OCI-LY3 (cell line): Measurements from ENCODE around the gene STARD9.

Source experiments
- H2AFZ ChIP-seq: fragments of 200-600, 300-600 bp; shearing (Covaris generic); 2 replicates; pipeline ENCODE4 v1.6.0; 2014; ENCODE audit warnings: antibody characterized with exemption, low read depth, low read length
- H3K27ac ChIP-seq: fragments of 200-600, 300-600 bp; sonication (generic); 2 replicates; pipeline ENCODE4 v1.5.1; 2014; ENCODE audit warnings: mild to moderate bottlenecking, low read length, moderate library complexity, mixed read lengths
- H3K27me3 ChIP-seq: fragments of 200-600, 300-600 bp; sonication (generic); 2 replicates; pipeline ENCODE4 v1.6.1; 2014; ENCODE audit warnings: low read depth, low read length, mixed read lengths
- H3K36me3 ChIP-seq: fragments of 200-600, 300-600 bp; sonication (generic); replicated peaks from 2 replicates; pipeline ENCODE3; 2014; ENCODE audit warnings: low read depth, low read length, mixed read lengths
- H3K4me1 ChIP-seq: fragments of 300-600, 200-600 bp; sonication (generic); 2 replicates; pipeline ENCODE4 v1.6.1; 2014; ENCODE audit warnings: low read length, mixed read lengths
- H3K4me2 ChIP-seq: fragments of 200-600, 300-600 bp; sonication (generic); 2 replicates; pipeline ENCODE4 v1.6.1; 2014; ENCODE audit warnings: low read length, mixed read lengths
- H3K4me3 ChIP-seq: fragments of 300-600, 200-600 bp; sonication (generic); 2 replicates; pipeline ENCODE4 v1.5.1; 2014; ENCODE audit warnings: antibody characterized with exemption, mild to moderate bottlenecking, low read length, moderate library complexity
- H3K79me2 ChIP-seq: fragments of 300-600, 200-600 bp; shearing (Covaris generic); 2 replicates; pipeline ENCODE4 v1.6.1; 2014; ENCODE audit warnings: mild to moderate bottlenecking, low read length, mixed read lengths
- H3K9ac ChIP-seq: fragments of 300-600, 200-600 bp; shearing (Covaris generic); 2 replicates; pipeline ENCODE4 v1.6.0; 2014; ENCODE audit warnings: mild to moderate bottlenecking, low read length, moderate library complexity
- H3K9me3 ChIP-seq: fragments of 200-600, 300-600 bp; shearing (Covaris generic); 2 replicates; pipeline ENCODE4 v1.6.1; 2014; ENCODE audit warnings: low read length, mixed read lengths; ENCODE audit not compliant: insufficient read depth
- H4K20me1 ChIP-seq: fragments of 200-600, 300-600 bp; sonication (generic); 2 replicates; pipeline ENCODE4 v1.6.1; 2016; ENCODE audit warnings: low read length, mixed read lengths; ENCODE audit not compliant: insufficient read depth
- EZH2phosphoT487 ChIP-seq: fragments of 200-600 bp; shearing (Covaris generic); IDR thresholded peaks from 2 replicates; pipeline ENCODE4 v1.6.1; 2018; ENCODE audit warnings: antibody characterized with exemption, mixed run types, low read depth
- TF ChIP-seq, protein P1 (sequence below): fragments of 200-600, 300-600 bp; sonication (generic); IDR thresholded peaks from 2 replicates; pipeline ENCODE4 v1.5.1; 2014; ENCODE audit warnings: antibody characterized with exemption, low read length, low read depth

The STARD9 gene

DNA sequence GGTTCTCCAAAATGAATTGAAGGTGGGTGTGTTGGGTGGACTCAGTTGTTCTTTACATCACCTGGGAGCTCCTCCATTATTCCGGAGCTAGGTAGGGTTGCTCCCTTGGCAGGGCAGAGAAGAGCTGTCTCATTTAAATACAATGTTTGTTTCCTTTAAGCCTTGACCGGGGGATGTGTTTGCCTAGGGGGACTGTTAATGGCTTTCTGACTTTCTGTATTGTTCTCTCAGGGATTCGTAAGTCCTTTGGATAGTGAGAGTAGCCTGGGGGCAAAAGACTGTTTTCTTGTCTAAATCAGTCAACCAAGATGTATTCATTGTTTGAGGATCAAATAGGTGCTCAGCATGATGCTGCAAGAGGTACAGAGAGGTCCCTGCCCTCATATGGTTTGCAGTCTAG, 90.4 kb downstream of the STARD9 start:
- TF ChIP-seq, protein P1, sequence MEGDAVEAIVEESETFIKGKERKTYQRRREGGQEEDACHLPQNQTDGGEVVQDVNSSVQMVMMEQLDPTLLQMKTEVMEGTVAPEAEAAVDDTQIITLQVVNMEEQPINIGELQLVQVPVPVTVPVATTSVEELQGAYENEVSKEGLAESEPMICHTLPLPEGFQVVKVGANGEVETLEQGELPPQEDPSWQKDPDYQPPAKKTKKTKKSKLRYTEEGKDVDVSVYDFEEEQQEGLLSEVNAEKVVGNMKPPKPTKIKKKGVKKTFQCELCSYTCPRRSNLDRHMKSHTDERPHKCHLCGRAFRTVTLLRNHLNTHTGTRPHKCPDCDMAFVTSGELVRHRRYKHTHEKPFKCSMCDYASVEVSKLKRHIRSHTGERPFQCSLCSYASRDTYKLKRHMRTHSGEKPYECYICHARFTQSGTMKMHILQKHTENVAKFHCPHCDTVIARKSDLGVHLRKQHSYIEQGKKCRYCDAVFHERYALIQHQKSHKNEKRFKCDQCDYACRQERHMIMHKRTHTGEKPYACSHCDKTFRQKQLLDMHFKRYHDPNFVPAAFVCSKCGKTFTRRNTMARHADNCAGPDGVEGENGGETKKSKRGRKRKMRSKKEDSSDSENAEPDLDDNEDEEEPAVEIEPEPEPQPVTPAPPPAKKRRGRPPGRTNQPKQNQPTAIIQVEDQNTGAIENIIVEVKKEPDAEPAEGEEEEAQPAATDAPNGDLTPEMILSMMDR: no peak
- TF ChIP-seq EZH2phosphoT487: no peak
- Histone ChIP-seq H3K9me3 (no peaks in the 10 kb centered on the region), H2AFZ (no peak overlapping the region), H3K4me3 (no peak overlapping the region), H3K4me2 (no peak overlapping the region), H3K79me2 (no peaks in the 10 kb centered on the region), H3K36me3 (no peaks in the 10 kb centered on the region), H3K4me1 (no peaks in the 10 kb centered on the region), H4K20me1 (no peaks in the 10 kb centered on the region), H3K9ac (no peak overlapping the region), H3K27me3 (no peaks in the 10 kb centered on the region), H3K27ac (no peak overlapping the region)

DNA sequence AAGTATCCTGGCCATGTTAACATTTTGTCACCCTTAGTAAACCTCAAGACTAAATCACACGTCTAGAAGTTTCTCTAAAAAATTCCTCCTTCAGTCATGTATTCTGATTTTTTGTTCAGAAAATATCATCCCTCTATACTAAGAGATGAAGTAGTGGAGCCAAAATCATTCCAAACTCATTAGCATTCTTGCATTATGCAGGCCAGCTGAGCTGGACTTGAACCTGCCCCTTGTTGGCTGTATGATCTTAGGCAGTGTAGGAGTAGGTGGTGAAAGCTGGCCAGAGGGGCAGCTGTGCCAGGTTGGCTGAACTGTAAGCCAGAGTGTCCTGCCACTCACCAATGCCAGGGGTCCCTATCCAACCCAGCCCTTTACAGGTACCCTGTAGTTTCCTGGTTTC, 92.4 kb downstream of the STARD9 start:
- H3K36me3 ChIP-seq: no peaks in the 10 kb centered on the region
- no peaks in the 10 kb centered on the region for H3K27me3 ChIP-seq
- no peaks in the 10 kb centered on the region for H3K4me1 ChIP-seq
- H3K9me3 ChIP-seq: no peaks in the 10 kb centered on the region
- no peak overlapping the region for H3K4me2 ChIP-seq
- H3K9ac ChIP-seq: no peak overlapping the region
- no peak overlapping the region for H3K27ac ChIP-seq
- H2AFZ ChIP-seq: no peak overlapping the region
- no peaks in the 10 kb centered on the region for H4K20me1 ChIP-seq
- TF ChIP-seq, protein P1: no peak
- no peak for TF ChIP-seq EZH2phosphoT487
- no peaks in the 10 kb centered on the region for H3K79me2 ChIP-seq
- H3K4me3 ChIP-seq: no peak overlapping the region

DNA sequence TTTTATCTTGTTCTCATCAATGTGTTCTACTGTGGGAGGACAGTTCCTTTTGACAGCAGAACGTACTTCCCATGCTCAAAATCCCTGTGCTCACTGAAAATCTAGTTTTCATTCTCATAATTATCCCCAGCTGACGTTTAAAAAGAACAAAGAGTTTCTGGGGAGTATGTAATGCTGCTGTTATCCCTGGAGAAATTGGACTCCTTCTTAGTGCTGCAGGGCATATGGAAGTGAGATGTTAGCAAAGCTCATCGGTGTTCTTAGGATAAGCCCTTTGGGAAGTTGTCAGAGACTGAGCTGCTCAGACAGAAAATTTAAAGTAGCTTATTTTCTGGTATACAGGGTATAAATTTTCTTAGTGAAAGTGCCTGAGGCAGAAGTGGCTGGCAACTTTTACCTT, 95.0 kb downstream of the STARD9 start:
- Histone ChIP-seq H2AFZ (no peak overlapping the region), H3K27ac (no peak overlapping the region), H4K20me1 (no peaks in the 10 kb centered on the region), H3K9me3 (no peaks in the 10 kb centered on the region), H3K9ac (no peak overlapping the region), H3K79me2 (no peaks in the 10 kb centered on the region), H3K4me2 (no peak overlapping the region), H3K4me3 (no peak overlapping the region), H3K4me1 (peaks cover 10% of the 10 kb centered on the region), H3K36me3 (no peaks in the 10 kb centered on the region), H3K27me3 (no peaks in the 10 kb centered on the region)
- TF ChIP-seq, protein P1: no peak
- no peak for TF ChIP-seq EZH2phosphoT487

DNA sequence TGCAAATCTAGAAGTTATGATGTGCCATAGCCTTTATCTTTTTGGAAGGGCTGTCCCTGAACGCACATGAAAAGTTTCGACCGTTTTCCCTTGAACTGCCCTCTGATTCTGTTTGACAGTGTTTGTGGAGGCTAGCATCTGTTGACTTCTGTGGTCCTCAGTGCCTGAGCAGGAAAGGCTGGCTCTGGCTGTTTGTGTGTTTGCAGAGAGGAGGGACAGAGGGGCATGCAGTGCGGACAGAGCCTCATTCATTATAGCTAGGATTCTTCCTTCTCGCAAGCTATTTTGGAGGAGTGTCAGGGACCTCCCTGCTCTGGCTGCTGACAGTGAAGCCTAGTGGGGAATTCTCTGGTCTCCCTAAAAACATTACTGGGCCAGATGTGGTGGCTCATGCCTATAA, 97.0 kb downstream of the STARD9 start:
- Histone ChIP-seq H3K79me2 (no peaks in the 10 kb centered on the region), H4K20me1 (no peaks in the 10 kb centered on the region), H3K36me3 (no peaks in the 10 kb centered on the region), H3K9ac (no peak overlapping the region), H3K27me3 (no peaks in the 10 kb centered on the region), H3K27ac (no peak overlapping the region), H3K4me3 (no peak overlapping the region), H2AFZ (no peak overlapping the region), H3K4me1 (peaks cover 10% of the 10 kb centered on the region), H3K4me2 (no peak overlapping the region), H3K9me3 (no peaks in the 10 kb centered on the region)
- TF ChIP-seq EZH2phosphoT487: no peak
- TF ChIP-seq, protein P1: no peak
